GM20000 (cell line): ENCODE results near the gene NTF3.
A peak's percentile ranks its signal among the peaks of the same experiment; 100 is the strongest.

Source experiments
- DNase-seq: peaks from one replicate; pipeline ENCODE4 v3.0.0; 2012; ENCODE audit warnings: low spot score
- CTCF ChIP-seq: IDR thresholded peaks from 2 replicates; pipeline ENCODE4 v1.5.1; 2012; ENCODE audit warnings: mild to moderate bottlenecking, control low read depth; ENCODE audit errors: extremely low read depth, missing control alignments

Gene NTF3

GRCh38 chr12:5432011-5432400, at the start of gene NTF3:
NTF3 (plus strand) TSS chr12:5432108; CDS start chr12:5432325, 217 bp downstream.
- peak; percentile 41 for DNase-seq
- no peak for TF ChIP-seq CTCF

GRCh38 chr12:5384015-5384414, 47.9 kb upstream of the NTF3 start:
- DNase-seq, result no peak
- no peak for TF ChIP-seq CTCF

- no peak for TF ChIP-seq CTCF
- no peak for DNase-seq
Measured at GRCh38 chr12:5388581-5389535, 43.0 kb upstream of the NTF3 start.

- no peak for DNase-seq
- no peak for TF ChIP-seq CTCF
Measured at GRCh38 chr12:5390174-5390799, 41.6 kb upstream of the NTF3 start.

- TF ChIP-seq CTCF, result no peak
- no peak for DNase-seq
Measured at GRCh38 chr12:5391653-5392052, 40.3 kb upstream of the NTF3 start.

GRCh38 chr12:5392961-5393360, 38.9 kb upstream of the NTF3 start:
- no peak for TF ChIP-seq CTCF
- DNase-seq, result no peak
